Measurements from ENCODE around the gene EXOC3.

- no peak for TF ChIP-seq CTCF (IDR thresholded peaks at IDR 0.05)
- TF ChIP-seq POLR2A (IDR thresholded peaks at IDR 0.05), result no peak
These were observed 9.8 kb upstream of the EXOC3 start for GRCh38 chr5:432928-433791.
